HG03095 (cell line): ENCODE results near the gene FCHSD1.

Source experiments
- ATAC-seq: cut with Tn5 transposase; IDR thresholded peaks from one replicate; pipeline ENCODE4 v1.9.1; 2021; ENCODE audit warnings: moderate library complexity; ENCODE audit not compliant: unreplicated experiment

The FCHSD1 gene

DNA sequence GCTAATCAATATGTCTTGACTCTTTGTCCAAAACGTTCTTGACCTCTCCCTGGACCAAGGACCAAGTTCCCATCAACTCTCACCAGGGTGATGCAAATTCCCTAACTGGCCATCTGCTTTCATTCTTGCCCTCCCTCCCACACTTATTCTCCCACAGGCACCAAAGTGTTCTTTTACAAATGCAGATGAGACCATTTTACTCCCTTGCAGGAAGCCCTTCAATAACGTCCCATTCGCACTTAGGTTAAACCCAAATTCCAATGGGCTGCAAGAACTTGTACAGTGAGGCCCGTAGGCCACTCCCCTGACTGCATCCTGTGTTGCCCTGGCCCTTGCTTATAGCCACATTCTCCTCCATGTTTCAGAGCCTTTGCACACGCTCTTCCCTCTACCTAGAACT is 23.5 kb upstream of the FCHSD1 start:
- ATAC-seq, result no peak

- ATAC-seq, result no peak
These were observed 21.9 kb upstream of the FCHSD1 start for GRCh38 chr5:141672841-141673813.

DNA sequence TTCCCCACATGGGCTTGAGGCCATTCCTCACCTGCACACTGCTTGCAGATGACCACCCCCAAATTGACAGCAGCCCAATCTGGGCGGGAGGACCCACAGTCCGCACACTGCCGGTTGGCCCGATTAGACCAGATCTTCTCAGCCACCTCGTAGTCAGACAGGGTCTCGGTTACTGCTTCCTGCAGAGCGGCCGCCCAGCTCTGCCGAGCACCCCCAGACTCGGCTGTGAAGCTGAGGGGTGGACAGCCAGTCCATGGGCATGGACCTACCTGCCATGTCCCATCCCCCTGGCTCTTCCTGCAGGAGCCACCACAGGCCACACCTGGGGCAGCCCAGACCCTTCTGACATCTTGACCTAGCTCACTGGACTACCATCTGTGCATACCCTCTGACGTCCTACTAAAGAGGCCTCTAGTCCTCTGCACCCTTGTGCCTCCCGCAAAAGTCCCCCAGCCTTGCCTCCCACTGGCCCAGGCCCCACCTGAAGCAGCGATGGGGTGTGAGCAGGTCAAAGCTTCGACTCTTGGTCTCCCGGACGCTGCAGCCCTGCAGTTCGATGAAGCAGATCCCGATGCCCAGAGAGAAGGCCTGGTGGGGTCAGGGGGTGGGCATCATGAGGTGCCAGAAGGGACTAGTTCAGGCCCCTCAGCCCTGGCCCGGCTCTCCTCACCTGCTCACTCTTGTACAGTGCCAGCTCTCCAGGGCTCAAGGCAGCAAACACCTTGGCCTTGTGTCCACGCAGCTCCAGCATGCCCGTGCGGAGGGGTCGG is 21.0 kb upstream of the FCHSD1 start:
- no peak for ATAC-seq

DNA sequence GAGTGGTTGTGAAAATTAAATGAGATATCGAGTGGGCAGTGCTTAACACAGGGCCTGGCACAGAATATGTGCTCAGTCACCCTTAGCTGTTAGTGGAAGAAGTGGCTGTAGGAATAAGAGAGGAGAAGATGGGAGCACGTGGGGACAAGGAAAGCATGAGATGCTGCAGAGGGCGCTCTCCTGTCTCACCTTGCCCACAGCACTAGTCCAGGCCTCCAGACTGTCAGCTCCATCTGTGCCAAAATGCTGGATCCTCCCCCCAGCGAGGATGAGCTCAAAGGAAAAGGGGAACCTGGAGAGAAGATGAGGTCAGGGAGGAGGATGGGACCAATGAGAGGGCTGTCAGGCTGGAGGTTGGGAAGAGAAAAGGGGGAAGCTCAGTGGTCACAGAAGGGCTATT is 18.3 kb upstream of the FCHSD1 start:
- no peak for ATAC-seq

GRCh38 chr5:141668601-141669265 is 17.5 kb upstream of the FCHSD1 start:
- ATAC-seq, result no peak

GRCh38 chr5:141665995-141666940 is 15.1 kb upstream of the FCHSD1 start:
- ATAC-seq, result no peak

DNA sequence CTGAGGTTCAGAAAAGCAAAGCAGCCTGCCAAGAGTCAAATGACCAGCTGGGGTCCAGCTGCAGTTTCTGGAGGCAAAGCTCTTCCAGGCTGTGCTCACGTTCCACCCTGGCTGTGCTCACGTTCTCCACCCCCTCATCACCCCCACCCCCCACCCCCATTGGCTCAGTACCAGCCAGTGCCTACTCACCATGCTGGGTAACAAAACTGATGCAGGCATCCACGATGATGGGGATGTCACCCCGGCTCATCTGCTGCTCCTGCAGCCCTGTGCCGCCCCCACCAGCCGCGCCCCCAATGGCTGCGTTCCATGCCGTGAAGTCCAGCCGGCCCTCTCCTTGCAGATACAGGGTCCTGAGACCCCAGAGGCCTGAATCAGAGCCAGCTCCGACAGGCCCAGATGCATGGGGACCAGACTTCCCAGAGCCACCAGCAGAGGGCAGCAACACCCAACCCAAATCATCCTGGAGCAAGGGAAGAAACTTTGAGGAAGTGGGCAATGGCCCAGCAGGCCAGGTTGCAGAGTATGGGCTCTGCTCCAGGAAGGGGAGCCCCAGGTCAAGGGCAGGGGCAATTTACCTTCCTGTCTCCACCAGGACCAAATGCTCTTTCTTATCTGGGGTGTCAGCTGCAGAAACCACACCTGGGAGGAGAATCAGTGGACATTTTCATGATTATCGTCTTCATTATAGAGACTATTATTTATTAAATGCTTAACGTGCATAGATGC is 13.7 kb upstream of the FCHSD1 start:
- ATAC-seq, result peak; percentile 98

- ATAC-seq, result no peak
These were observed 12.3 kb upstream of the FCHSD1 start for GRCh38 chr5:141663506-141663905.

- ATAC-seq, result no peak
These were observed 10.8 kb upstream of the FCHSD1 start for GRCh38 chr5:141662028-141662427.

- ATAC-seq, result peak; percentile 59
These were observed 6.8 kb upstream of the FCHSD1 start for GRCh38 chr5:141657937-141658545.

GRCh38 chr5:141657404-141657803 is 6.2 kb upstream of the FCHSD1 start:
- no peak for ATAC-seq

- no peak for ATAC-seq
These were observed 5.2 kb upstream of the FCHSD1 start for GRCh38 chr5:141656396-141656795.

DNA sequence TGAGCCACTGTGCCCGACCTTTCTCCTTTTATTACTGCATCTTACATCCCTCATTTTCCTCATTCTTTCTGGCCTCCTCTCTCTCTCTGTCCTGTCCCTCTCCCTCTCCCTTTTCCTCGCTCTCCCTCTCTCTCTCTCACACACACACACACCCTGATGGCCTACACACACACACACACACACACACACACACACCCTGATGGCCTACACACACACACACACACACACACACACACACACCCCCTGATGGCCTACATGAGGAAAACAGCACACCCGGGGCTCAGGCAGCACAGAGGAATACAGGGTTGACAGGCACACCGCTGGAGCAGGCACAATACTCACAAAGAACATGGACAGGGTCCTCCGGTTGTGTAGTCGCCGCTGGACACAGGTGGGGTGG is 3.8 kb upstream of the FCHSD1 start:
- no peak for ATAC-seq

DNA sequence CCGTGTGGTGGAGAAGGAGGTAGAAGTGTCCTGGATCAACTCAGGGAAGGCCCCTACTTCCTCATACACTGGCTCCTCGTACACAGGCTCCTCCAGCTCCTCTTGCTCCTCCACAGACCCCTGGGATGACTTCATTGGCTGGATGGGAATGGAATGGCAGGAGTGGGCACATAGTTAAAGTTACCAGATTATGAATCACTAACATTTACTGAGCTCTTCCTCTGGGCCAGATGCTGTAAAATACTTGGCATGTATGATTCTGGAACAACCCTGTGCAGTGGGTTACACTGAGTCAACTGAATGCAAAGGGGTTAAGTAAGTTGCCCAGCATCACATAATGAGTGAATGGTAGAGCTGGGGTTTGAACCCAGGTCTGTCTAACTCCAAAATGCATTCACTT is 3.1 kb upstream of the FCHSD1 start:
- ATAC-seq, result no peak

DNA sequence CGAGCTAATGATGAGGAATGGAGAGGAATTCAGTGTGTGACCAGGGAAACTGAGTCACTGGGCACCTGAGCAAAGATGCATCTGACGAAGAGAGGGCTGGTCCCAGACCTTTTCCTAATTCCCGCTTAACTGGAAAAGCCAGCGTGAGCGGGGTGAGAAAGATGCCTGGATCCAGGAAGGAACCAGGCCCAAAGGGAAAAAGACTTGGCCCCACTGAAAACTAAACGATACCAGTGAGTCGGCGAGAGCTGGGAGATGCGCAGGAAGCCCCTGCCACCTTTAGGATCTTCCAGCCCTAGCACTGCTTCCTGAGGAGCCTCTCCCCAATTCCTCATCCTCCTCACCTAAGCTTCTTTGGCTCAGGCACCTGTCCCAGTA is 499 bp upstream of the FCHSD1 start:
- no peak for ATAC-seq

- no peak for ATAC-seq
These were observed 1.2 kb downstream of the FCHSD1 start for GRCh38 chr5:141649972-141650371.

DNA sequence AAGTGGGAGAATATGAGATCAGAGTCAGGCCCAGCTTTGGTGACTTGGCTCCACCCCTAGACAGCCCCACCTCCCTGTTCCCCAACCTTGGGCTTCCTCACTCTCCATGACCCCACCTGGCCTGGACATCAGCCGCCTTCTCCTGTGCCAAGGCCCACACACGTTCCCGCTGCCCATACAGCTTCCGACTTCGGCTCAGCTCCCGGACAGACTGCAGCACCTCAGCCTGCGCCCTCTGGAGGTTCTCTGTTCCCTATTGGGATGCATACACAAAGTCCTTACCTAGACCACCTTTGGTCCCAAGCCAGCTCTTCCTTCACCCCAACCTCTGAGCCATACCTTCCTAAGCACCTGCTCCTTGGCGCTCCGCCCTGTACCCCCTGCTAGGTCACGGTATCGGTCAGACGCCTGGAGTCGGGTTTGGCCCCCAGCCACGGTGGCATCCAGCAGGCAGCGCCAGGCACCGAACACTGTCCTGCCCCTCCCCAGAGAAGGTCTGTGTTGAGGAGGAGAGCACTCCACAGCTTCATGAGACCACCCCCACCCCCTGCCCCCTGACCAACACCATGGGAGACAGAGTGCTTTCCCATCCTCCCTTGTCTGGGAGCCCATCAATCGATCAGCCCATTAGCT is 2.0 kb downstream of the FCHSD1 start:
- ATAC-seq, result no peak

GRCh38 chr5:141647851-141648250 is 3.4 kb downstream of the FCHSD1 start:
- no peak for ATAC-seq

GRCh38 chr5:141647242-141647641 is 4.0 kb downstream of the FCHSD1 start:
- no peak for ATAC-seq
